GM19455 (cell line): ENCODE measurements around the gene TRRAP.
A peak's percentile ranks its signal among the peaks of the same experiment; 100 is the strongest.
"Not testable (repeated sequence)": the region's sequence is repeated elsewhere in the genome, so short reads cannot be mapped to it uniquely, and the experiment has no call there.

Source experiments
- ATAC-seq: cut with Tn5 transposase; IDR thresholded peaks from one replicate; pipeline ENCODE4 v1.9.1; 2021; ENCODE audit not compliant: unreplicated experiment

The TRRAP gene

GRCh38 chr7:98878365-98879197 lies at the start of gene TRRAP:
TSS of gene TRRAP (plus strand) at chr7:98878532. CDS start at chr7:98881151, 2,619 bp downstream.
- ATAC-seq, result peak; percentile 78

DNA sequence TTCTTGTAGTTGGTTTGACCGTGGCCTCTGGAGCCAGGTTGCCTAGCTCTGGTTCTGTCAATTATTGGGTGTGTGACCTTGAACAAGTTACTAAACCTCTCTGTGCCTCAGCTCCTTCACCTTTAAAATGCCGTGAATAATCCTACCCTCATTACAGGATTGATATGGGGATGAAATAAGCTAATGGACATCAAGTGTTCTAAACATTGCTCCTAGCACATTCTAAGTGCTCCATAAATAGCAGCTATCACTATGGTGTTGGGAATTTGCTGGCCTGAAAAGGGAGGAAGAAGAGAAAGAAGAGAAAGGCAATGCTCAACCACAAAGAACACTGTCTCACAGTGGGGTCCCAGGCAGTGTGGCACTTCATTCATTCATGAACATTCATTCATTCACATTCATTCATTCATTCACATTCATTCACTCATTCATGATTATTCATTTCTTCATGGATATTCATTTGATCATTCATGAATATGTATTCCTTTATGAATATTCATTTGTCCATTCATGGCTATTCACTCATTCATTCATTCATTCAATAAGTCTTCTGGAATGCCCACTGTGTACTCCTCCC lies 47.3 kb upstream of the TRRAP start:
- ATAC-seq, result no peak

DNA sequence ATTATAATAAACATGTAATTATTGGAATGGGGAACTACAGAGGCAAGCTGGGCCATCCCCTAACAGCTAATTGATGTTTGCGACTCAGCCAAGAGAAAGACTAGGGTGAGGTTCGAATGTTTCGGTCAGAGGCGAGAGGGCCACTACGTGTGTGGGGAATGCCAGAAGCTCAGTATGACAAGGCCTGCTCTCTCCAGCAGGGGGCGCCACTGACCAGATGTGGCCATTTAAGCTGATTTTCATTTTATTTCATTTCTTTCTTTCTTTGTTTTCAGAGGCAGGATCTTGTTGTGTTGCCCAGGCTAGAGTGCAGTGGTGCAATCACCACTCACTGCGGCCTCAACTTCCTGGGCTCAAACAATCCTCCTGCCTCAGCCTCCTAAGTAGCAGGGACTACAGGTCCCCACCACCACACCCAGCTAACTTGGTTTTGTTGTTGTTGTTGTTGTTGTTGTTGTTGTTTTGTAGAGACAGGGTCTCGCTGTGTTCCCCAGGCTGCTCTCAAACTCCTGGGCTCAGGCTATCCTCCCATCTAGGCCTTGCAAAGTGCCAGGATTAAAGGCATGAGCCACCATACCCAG lies 46.6 kb upstream of the TRRAP start:
- no peak for ATAC-seq

DNA sequence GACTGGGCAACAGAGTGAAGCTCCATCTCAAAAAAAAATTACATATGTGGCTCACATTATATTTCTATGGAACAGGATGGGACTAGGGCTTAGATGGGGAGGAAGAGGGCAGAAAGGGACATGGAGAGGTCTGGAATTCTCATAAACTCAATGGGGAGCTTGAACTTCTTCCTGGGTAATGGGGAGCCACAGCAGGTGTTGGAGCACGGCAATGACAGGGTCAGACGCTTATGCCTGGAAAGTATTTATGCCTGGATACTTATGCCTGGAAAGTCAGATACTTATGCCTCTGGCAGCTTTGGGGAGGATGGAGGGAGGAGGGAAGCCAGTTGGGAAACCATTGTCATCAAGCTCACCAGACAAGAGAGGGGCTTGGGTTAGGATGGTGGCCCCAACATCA lies 45.3 kb upstream of the TRRAP start:
- no peak for ATAC-seq

GRCh38 chr7:98834949-98835348 lies 43.4 kb upstream of the TRRAP start:
- no peak for ATAC-seq

DNA sequence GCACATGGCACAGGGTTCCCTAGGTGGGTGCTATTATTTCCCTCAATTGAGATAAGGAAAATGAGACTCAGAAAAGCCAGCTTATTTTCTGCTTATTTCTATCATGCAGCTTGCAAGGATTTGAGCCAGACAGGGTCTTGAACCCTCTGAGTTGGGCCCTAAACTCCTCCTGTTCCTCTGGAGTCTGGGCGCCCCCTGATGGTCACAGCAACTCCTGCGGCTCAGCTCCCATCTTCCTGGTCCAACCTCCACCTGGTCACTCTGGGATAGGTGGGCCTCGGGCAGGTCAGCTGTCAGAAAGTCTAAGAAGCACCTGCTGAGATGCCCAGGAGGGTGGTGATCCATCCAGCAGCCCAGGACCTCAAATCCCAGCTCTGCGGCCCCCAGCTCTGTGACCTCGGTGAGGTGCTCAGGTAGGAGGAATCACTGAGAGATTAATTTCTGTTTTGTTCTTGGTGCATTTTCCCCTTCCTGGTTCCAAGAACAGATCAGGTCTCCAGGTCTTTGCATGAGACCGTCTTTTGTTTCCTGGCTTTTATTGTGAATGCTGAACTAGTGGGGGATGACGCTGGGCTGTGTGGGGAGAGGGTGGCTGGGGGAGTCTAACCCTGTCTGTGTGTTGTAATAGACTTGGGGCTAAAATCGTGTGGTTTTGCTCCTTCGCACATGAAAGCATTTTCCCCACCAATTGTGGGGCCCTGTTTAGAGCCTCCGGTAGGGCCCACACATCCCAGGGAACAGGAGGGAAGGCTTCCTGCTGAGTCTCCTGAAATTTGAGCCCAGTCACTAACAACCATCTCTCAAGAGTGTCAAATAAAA lies 41.3 kb upstream of the TRRAP start:
- ATAC-seq, result no peak

GRCh38 chr7:98837630-98837972 lies 40.7 kb upstream of the TRRAP start:
- no peak for ATAC-seq

- no peak for ATAC-seq
These were observed 38.2 kb upstream of the TRRAP start for GRCh38 chr7:98840096-98840495.

DNA sequence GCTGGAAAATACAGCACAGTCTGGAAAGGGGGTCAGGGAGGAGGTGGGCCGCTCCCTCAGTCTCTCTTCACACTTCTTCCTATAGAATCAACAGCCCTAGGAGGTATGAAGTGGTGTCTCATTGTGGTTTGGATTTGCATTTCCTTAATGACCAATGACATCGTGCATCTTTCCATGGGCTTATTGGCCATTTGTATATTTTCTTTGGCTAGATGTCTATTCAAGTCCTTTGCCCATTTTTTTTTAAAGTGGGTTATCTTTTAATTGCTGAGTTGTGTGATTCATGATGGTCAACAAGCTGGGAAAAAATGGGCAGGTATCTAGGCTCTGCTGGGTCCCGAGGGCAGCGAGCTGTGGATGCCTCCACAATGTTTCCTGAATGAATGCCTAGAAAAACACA lies 37.6 kb upstream of the TRRAP start:
- no peak for ATAC-seq

GRCh38 chr7:98841179-98841997 lies 36.9 kb upstream of the TRRAP start:
- ATAC-seq, result no peak

DNA sequence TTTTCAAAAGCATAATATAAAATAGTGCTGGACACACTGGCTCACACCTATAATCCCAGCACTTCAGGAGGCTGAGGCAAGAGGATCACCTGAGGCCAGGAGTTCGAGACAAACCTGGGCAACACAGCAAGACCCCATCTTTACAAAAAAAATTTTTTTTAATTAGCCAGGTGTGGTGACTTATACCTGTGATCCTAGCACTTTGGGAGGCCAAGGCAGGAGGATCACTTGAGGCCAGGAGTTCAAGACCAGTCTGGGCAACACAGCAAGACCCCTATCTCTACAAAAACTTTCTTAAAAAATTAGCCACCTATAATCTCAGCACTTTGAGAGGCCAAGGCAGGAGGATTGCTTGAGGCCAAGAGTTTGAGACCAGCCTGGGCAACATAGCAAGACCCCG lies 35.8 kb upstream of the TRRAP start:
- ATAC-seq, result not testable (repeated sequence)

DNA sequence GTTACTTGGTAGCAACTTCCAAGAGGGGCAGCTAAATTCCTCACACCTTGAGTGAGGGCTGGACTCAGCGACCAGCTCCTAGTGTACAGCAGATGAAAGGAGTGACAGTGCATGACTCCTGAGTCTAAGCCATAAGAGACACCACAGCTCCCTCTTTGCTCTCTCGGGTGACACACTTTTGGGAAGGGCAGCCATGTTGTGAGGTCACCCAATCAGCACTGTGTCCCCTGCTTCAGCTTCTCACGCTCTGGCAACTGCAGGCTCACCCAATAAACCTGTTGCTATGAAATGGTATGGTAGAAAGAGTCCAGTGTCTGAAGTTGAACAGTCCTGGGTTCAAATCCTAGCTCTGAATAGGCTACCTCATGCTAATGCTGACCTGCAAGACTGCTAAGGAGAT lies 29.4 kb upstream of the TRRAP start:
- no peak for ATAC-seq

GRCh38 chr7:98852826-98853225 lies 25.5 kb upstream of the TRRAP start:
- ATAC-seq, result no peak

- ATAC-seq, result no peak
These were observed 22.5 kb upstream of the TRRAP start for GRCh38 chr7:98855610-98856422.

GRCh38 chr7:98860071-98860470 lies 18.3 kb upstream of the TRRAP start:
- ATAC-seq, result no peak

DNA sequence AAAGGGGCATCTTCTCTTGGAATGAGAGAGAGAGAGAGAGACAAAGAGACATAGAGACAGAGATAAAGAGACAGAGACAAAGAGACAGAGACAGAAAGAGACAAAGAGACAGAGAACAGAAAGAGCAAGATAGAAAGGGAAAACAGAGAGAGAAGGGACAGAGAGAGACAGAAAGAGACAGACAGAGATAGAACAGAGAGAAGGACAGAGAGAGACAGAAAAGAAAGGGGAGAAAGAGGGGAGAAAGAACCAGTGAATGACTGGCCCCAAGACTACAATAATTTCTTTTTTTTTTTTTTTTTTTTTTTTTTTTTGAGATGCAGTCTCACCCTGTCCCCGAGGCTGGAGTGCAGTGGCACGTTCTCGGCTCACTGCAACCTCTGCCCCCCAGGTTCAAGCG lies 16.1 kb upstream of the TRRAP start:
- ATAC-seq, result no peak

DNA sequence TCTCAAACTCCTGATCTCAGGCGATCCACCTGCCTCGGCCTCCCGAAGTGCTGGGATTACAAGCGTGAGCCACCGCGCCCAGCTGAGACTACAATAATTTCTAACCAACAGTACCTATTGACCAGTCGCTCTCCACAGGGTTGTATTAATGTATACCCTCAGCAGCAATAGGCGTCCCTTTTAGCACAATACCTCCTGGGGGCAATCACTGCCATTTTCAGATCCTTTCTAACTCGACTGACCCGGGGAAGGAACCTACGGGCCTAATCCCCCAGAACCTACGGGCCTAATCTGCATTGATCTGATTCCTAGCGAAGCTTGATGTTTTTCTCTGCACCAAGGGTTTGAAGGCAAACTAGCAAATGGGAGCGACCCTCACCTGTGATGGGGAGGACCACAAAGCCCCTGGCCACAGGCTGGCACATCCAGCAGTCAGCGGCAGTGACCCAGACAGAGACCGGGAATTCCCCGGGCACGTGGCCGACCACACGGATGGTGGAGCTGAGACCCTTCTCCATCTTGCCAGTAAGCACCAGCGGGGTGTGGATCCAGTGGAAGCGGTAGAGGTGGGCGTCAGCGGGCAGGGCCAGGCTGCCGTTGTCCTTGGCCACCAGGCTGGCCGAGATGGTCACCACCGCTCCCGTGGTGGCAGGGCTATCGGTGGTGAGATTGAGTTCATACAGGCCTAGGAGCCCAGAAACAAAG lies 15.5 kb upstream of the TRRAP start:
- ATAC-seq, result no peak

DNA sequence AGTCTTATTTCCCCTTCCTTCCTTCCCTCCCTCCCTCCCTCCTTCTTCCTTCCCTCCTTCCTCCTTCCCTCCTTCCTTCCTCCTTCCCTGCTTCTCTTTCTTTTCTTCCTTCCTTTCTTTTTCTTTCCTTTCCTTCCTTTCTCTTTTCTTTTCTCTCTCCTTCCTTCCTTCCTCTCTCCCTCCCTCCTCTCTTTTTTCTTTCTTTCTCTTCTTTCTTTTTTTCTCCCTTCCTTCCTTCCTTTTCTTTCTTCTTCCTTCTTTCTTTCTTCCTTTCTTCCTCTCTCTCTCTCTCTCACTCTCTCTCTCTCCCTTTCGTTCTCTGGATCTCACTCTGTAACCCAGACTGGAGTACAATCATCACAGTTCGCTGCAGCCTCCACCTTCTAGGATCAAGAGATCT lies 14.7 kb upstream of the TRRAP start:
- no peak for ATAC-seq

- no peak for ATAC-seq
These were observed 13.4 kb upstream of the TRRAP start for GRCh38 chr7:98864731-98865453.
